OCI-LY7 (cell line): ENCODE results near the gene POU2F3.

Experiments
- EZH2phosphoT487 ChIP-seq: fragments of 200-600 bp; sonication (generic); IDR thresholded peaks from 2 replicates; pipeline ENCODE4 v1.6.1; 2018; ENCODE audit warnings: low read depth, borderline replicate concordance, mild to moderate bottlenecking, mixed run types, antibody characterized with exemption, low read length, moderate library complexity, mixed read lengths
- TF ChIP-seq, protein P1 (sequence below): fragments of 200-600 bp; sonication (generic); conservative IDR thresholded peaks from 2 replicates; pipeline ENCODE4 v1.5.1; 2014; ENCODE audit warnings: mild to moderate bottlenecking, antibody characterized with exemption, low read length, moderate library complexity, mixed read lengths

DNA sequence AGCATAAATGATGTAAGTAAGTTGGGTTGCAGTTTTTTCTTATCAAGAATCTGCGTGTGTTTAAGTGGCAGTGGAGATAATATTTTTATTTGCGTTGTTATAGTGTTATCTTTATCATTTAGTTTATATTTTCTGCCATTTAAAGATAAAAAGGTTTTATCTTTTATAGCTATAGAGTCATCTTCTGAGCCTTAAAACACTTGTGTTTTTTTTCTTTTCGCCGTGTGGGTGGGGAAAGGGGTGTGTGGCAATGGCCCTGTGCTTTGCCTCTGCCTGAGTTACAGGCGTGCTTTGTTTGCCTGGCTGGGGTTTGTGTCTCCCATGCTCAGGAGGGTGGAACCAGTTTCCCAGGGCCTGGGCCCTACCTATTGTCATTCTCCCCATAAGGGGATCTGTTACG is 112.5 kb downstream of the POU2F3 start:
- TF ChIP-seq, protein P1, sequence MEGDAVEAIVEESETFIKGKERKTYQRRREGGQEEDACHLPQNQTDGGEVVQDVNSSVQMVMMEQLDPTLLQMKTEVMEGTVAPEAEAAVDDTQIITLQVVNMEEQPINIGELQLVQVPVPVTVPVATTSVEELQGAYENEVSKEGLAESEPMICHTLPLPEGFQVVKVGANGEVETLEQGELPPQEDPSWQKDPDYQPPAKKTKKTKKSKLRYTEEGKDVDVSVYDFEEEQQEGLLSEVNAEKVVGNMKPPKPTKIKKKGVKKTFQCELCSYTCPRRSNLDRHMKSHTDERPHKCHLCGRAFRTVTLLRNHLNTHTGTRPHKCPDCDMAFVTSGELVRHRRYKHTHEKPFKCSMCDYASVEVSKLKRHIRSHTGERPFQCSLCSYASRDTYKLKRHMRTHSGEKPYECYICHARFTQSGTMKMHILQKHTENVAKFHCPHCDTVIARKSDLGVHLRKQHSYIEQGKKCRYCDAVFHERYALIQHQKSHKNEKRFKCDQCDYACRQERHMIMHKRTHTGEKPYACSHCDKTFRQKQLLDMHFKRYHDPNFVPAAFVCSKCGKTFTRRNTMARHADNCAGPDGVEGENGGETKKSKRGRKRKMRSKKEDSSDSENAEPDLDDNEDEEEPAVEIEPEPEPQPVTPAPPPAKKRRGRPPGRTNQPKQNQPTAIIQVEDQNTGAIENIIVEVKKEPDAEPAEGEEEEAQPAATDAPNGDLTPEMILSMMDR, result no peak
- TF ChIP-seq EZH2phosphoT487, result no peak
